Activated naive CD8-positive, alpha-beta T cell treated with anti-CD3 and anti-CD28 coated beads, Interleukin-2, amount 50 U/mL, for 24 hours (primary cell): Measurements from ENCODE around the gene DTWD2.
"Not testable (repeated sequence)": the region's sequence is repeated elsewhere in the genome, so short reads cannot be mapped to it uniquely, and the experiment has no call there.

Source experiments
- ATAC-seq: fragments of 150-1000 bp; cut with Tn5 transposase; one replicate; pipeline ENCODE4 v1.10.0; 2021
- DNase-seq: peaks from one replicate; pipeline ENCODE4 v3.0.0; 2021
- H3K27ac Mint-ChIP-seq: one replicate; pipeline ENCODE4 v1.8.0; 2021; ENCODE audit warnings: mild to moderate bottlenecking, mixed read lengths
- H3K27me3 Mint-ChIP-seq: one replicate; pipeline ENCODE4 v1.8.0; 2021; ENCODE audit warnings: mixed read lengths
- H3K36me3 Mint-ChIP-seq: one replicate; pipeline ENCODE4 v1.8.0; 2021; ENCODE audit warnings: low read depth, mixed read lengths
- H3K4me1 Mint-ChIP-seq: one replicate; pipeline ENCODE4 v1.8.0; 2021; ENCODE audit warnings: mixed read lengths
- H3K4me3 Mint-ChIP-seq: one replicate; pipeline ENCODE4 v1.8.0; 2021; ENCODE audit warnings: mild to moderate bottlenecking, moderate library complexity, mixed read lengths
- H3K9me3 Mint-ChIP-seq: one replicate; pipeline ENCODE4 v1.8.0; 2021; ENCODE audit warnings: mixed read lengths

The DTWD2 gene

DNA sequence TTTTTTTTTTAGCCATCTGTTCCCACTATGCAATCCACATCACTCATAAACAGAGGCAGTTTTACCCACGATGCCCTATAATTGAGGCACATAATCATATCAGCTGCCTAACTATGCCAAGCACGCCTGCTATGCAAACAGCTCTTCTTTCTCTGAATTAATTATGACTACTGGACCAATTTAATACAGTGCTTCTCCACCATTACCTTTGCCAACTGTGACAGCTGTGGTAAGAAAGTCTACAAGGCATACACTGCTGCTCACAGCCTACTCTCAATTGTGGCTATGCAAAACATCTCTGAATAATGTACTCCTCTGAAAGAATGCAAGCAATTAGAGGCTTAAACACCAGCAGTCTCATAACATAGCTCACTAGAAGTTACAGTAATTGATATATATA, 97.1 kb downstream of the DTWD2 start:
- Mint-ChIP-seq H3K4me3 (no peak overlapping the region), H3K27me3 (no peaks in the 10 kb centered on the region), H3K9me3 (no peaks in the 10 kb centered on the region), H3K4me1 (no peaks in the 10 kb centered on the region), H3K36me3 (peaks cover 1% of the 10 kb centered on the region), H3K27ac (no peak overlapping the region)
- no peak for DNase-seq
- no peak for ATAC-seq

DNA sequence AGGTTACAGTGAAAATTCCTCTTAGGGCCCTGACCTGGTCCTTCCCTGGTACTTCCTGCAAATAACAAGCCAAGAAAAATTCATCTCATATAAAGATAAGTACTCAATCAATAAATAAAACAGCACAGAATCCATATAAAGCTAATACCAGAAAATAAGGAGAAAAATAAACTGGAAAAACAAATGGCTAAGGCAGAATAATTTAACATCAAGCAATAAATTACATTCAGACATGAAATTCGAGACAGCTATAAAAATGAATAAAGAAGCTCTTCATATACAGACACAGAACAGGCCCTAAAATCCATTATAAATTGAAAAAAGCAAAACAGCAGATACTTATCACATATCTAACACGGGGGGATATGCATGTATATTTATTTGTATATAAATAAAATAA, 99.2 kb downstream of the DTWD2 start:
- H3K36me3 Mint-ChIP-seq: peaks cover 1% of the 10 kb centered on the region
- no peak overlapping the region for H3K4me3 Mint-ChIP-seq
- no peaks in the 10 kb centered on the region for H3K9me3 Mint-ChIP-seq
- no peak overlapping the region for H3K27ac Mint-ChIP-seq
- no peaks in the 10 kb centered on the region for H3K4me1 Mint-ChIP-seq
- no peak for ATAC-seq
- no peak for DNase-seq
- H3K27me3 Mint-ChIP-seq: no peaks in the 10 kb centered on the region

DNA sequence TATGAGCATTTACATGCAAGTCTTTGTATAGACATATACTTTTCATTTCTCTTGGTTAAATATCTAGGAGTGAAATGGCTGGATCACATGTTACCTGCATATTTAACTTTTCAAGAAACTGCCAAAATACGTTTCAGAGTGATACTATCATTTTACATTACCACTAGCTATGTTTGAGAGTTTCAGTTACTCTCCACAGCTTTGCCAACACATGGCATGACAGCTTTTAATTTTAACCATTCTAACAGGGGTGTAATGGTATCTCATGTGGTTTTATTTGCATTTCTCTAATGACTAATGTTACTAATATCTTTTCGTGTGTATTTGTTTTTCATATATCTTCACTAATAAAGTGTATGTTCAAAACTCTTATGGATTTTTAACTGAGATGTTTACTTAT, 99.8 kb downstream of the DTWD2 start:
- H3K36me3 Mint-ChIP-seq: no peaks in the 10 kb centered on the region
- no peaks in the 10 kb centered on the region for H3K4me1 Mint-ChIP-seq
- no peak overlapping the region for H3K27ac Mint-ChIP-seq
- no peak for DNase-seq
- H3K27me3 Mint-ChIP-seq: no peaks in the 10 kb centered on the region
- H3K9me3 Mint-ChIP-seq: no peaks in the 10 kb centered on the region
- H3K4me3 Mint-ChIP-seq: no peak overlapping the region
- ATAC-seq: no peak

DNA sequence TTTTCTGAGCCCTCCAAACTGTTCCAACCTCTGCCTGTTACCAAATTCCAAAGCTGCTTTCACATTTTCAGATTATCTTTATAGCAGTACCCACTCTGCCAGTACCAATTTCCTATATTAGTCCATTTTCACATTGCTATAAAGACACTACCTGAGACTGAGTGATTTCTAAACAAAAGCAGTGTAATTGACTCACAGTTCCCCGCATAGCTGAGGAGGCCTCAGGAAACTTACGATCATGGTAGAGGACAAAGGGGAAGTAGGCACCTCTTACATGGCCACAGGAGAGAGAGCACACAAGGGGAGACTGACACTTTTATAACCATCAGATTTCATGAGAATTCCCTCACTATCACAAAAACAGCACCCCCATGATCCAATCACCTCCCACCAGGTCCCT, 105.0 kb downstream of the DTWD2 start:
- ATAC-seq: no peak
- H3K4me3 Mint-ChIP-seq: no peak overlapping the region

DNA sequence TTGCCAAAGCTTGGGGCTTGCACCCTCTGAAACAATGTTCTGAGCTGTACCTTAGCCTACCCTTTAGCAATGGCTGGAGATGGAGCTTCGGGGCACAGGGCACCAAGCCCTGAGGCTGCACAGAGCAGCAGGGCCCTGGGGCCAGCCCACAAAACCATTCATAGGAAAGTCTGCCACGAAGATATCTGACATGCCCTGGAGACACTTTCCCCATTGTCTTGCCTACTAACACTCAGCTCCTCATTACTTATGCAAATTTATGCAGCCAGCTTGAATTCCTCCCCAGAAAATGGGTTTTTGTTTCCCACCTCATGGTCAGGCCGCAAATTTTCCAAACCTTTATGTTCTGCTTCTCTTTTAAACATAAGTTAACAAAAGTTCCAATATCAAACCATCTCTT, 105.7 kb downstream of the DTWD2 start:
- peaks cover 11% of the 10 kb centered on the region for H3K9me3 Mint-ChIP-seq
- no peak for DNase-seq
- H3K36me3 Mint-ChIP-seq: peaks cover 5% of the 10 kb centered on the region
- H3K4me3 Mint-ChIP-seq: no peak overlapping the region
- no peak for ATAC-seq
- no peak overlapping the region for H3K27ac Mint-ChIP-seq
- H3K27me3 Mint-ChIP-seq: no peaks in the 10 kb centered on the region
- H3K4me1 Mint-ChIP-seq: no peaks in the 10 kb centered on the region

More for the DNA sequence above, 105.0 kb downstream of the DTWD2 start:
- Mint-ChIP-seq H3K27ac (no peak overlapping the region), H3K4me1 (no peaks in the 10 kb centered on the region), H3K9me3 (peaks cover 4% of the 10 kb centered on the region), H3K36me3 (peaks cover under 1% of the 10 kb centered on the region), H3K27me3 (no peaks in the 10 kb centered on the region)
- no peak for DNase-seq

DNA sequence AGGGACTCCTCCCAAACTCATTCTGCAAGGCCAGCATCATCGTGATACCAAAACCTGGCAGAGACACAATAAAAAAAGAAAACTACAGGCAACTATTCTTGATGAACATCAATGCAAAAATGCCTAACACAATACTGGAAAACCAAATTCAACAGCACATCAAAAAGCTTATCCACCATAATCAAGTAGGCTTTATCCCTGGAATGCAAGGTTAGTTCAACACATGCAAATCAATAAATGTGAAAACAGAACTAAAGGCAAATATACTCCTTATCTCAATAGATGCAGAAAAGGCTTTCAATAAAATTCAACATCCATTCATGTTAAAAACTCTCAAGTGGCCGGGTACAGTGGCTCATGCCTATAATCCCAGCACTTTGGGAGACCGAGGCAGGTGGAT, 111.5 kb downstream of the DTWD2 start:
- peaks cover 34% of the 10 kb centered on the region for H3K36me3 Mint-ChIP-seq
- not testable (repeated sequence) for H3K4me3 Mint-ChIP-seq, ATAC-seq, DNase-seq, H3K27me3 Mint-ChIP-seq, H3K4me1 Mint-ChIP-seq, H3K27ac Mint-ChIP-seq
- H3K9me3 Mint-ChIP-seq: peaks cover 52% of the 10 kb centered on the region

DNA sequence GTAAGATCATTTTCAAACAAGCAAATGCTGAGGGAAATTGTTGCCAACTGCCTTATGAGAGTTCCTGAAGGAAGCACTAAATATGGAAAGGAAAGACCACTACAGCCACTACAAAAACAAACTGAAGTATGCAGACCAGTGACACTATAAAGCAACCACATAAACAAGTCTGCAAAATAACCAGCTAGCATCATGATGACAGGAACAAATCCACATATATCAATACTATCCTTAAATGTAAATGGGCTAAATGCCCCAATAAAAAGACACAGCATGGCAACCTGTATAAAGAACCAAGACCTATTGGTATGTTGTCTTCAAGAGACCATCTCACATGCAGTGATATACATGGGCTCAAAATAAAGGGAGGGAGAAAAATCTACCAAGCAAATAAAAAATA, 113.2 kb downstream of the DTWD2 start:
- H3K9me3 Mint-ChIP-seq: peaks cover 57% of the 10 kb centered on the region
- DNase-seq: no peak
- H3K27ac Mint-ChIP-seq: no peak overlapping the region
- no peak for ATAC-seq
- no peaks in the 10 kb centered on the region for H3K27me3 Mint-ChIP-seq
- no peaks in the 10 kb centered on the region for H3K4me1 Mint-ChIP-seq
- H3K36me3 Mint-ChIP-seq: peaks cover 35% of the 10 kb centered on the region
- no peak overlapping the region for H3K4me3 Mint-ChIP-seq

DNA sequence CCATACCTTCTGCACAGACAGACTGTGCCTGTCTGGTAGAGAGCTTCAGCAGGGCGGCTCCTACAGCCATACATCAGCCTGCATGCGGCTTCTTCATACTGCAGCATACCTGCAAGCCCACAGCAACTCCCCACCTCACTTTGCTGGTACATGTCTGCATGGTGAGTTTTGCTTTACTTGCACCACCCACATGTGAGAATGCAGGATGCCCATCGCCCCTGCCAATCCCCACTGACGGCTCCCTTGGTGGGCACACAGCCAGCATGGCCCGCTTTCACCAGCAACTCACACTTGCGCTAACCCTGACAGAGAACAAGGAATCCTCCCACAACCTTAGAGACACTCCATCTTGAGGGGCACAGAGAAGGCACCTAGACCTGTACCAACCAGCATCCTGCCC, 114.9 kb downstream of the DTWD2 start:
- Mint-ChIP-seq H3K27me3 (no peaks in the 10 kb centered on the region), H3K4me3 (no peak overlapping the region), H3K27ac (no peak overlapping the region), H3K36me3 (peaks cover 35% of the 10 kb centered on the region), H3K9me3 (peaks cover 54% of the 10 kb centered on the region), H3K4me1 (no peaks in the 10 kb centered on the region)
- DNase-seq (no peak), ATAC-seq (peak; percentile 24)

DNA sequence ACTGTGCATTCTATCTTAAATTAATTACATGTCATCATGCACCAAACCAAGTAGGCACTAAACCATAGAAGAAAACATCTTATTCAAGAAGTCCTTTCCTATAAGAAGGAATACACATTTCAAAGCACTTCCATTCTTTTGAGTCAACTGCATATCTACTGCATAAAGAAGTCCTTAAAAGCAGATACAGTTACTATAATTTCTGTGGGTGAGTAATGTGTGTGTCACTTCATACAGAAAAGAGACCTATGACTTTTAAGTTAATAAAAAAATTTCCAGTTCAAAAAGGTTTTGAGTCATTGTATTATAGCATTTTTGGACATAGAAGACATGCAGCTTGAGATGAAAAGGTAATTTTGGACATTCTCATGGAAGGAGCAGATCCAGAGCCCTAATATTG, 125.0 kb downstream of the DTWD2 start:
- Mint-ChIP-seq H3K4me1 (no peaks in the 10 kb centered on the region), H3K27me3 (no peaks in the 10 kb centered on the region), H3K27ac (no peak overlapping the region), H3K36me3 (no peaks in the 10 kb centered on the region), H3K4me3 (no peak overlapping the region), H3K9me3 (no peaks in the 10 kb centered on the region)
- no peak for ATAC-seq
- no peak for DNase-seq

DNA sequence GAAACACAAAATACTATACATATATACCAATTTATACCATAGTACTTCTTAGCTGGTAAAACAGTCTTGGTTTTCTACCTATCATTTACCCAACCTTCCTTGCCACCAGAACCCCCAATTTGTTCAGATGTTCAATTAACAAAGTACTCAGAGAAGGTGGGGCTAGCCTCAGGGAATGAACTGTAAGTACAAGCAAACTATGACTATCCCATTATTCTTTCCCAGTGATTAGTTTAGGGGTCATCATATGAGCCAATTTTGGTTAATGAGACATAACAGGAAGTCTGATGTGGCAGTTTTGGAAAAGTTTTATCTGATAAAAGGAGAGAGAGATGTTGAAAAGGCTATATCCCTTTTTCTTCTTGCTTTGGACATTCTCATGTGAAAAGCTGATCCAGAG, 125.8 kb downstream of the DTWD2 start:
- H3K27me3 Mint-ChIP-seq: no peaks in the 10 kb centered on the region
- no peak for DNase-seq
- H3K27ac Mint-ChIP-seq: no peak overlapping the region
- no peak overlapping the region for H3K4me3 Mint-ChIP-seq
- no peaks in the 10 kb centered on the region for H3K36me3 Mint-ChIP-seq
- H3K9me3 Mint-ChIP-seq: no peaks in the 10 kb centered on the region
- no peaks in the 10 kb centered on the region for H3K4me1 Mint-ChIP-seq
- no peak for ATAC-seq

DNA sequence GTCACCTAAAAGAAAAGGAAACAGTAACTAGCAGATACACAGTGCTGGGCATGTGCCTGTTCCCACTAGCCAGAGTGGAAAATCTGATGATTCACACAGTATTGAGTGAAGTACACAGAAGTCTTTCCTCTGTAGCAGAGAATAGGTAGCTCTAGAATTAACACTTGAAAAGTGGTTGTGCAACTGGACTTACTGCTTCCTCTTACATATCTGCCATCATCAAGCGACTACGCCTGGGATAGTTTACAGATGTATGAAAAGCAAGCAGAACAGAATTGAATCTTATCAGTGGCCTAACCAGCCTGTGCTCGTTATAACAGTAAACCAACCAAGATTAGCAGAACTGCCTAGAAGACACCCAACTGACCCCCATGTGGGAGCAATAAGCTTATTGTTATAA, 130.6 kb downstream of the DTWD2 start:
- Mint-ChIP-seq H3K9me3 (peaks cover 7% of the 10 kb centered on the region), H3K36me3 (no peaks in the 10 kb centered on the region), H3K4me3 (no peak overlapping the region), H3K4me1 (no peaks in the 10 kb centered on the region), H3K27me3 (no peaks in the 10 kb centered on the region), H3K27ac (no peak overlapping the region)
- ATAC-seq (no peak), DNase-seq (no peak)

DNA sequence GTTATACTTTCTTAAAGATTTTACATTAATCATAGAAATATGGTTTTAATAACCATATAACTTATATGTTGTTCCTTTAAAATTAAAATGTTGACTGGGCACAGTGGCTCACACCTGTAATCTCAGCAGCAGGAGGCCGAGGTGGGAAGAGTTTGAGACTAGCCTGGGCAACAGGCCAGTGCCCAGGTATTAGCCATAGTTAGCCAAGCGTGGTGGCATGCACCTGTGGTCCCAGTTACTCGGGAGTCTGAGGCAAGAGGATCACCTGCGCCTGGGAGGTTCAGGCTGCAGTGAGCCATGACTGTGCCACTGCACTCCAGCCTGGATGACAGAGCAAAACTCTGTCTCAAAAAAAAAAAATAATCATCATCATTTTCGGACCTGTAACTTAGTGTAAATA, 133.5 kb downstream of the DTWD2 start:
- Mint-ChIP-seq H3K4me3 (no peak overlapping the region), H3K9me3 (peaks cover 19% of the 10 kb centered on the region)

DNA sequence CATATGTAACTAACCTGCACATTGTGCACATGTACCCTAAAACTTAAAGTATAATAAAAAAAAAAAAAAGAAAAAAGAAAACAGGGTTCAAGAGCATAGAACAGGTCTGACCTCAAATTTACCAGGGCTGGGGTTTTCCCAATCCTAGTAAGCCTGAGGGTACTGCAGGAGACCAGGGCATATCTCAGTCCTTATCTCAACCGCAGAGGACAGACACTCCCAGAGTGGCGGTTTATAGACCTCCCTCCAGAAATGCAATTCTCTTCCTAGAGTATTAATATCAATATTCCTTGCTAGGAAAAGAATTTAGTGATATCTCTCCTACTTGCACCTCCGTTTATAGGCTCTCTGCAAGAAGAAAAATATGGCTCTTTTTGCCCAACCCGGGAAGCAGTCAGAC, 136.6 kb downstream of the DTWD2 start:
- not testable (repeated sequence) for ATAC-seq, H3K4me1 Mint-ChIP-seq, H3K27me3 Mint-ChIP-seq, H3K36me3 Mint-ChIP-seq, H3K27ac Mint-ChIP-seq, DNase-seq, H3K4me3 Mint-ChIP-seq
- H3K9me3 Mint-ChIP-seq: peaks cover 19% of the 10 kb centered on the region

More for the DNA sequence above, 133.5 kb downstream of the DTWD2 start:
- ATAC-seq (no peak), DNase-seq (no peak)
- Mint-ChIP-seq H3K36me3 (peaks cover 3% of the 10 kb centered on the region), H3K27me3 (no peaks in the 10 kb centered on the region), H3K4me1 (no peaks in the 10 kb centered on the region), H3K27ac (no peak overlapping the region)

DNA sequence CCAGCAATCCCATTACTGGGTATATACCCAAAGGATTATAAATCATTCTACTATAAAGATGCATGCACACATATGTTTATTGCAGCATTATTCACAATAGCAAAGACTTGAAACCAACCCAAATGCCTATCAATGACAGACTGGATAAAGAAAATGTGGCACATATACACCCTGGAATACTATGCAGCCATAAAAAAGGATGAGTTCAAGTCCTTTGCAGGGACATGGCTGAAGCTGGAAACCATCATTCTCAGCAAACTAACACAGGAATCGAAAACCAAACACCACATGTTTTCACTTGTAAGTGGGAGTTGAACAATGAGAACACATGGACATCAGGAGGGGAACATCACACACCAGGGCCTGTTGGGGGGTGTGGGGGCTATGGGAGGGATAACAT, 138.8 kb downstream of the DTWD2 start:
- DNase-seq, H3K27me3 Mint-ChIP-seq, ATAC-seq, H3K4me1 Mint-ChIP-seq, H3K4me3 Mint-ChIP-seq, H3K27ac Mint-ChIP-seq: not testable (repeated sequence)
- peaks cover 19% of the 10 kb centered on the region for H3K9me3 Mint-ChIP-seq
- H3K36me3 Mint-ChIP-seq: peaks cover 11% of the 10 kb centered on the region

DNA sequence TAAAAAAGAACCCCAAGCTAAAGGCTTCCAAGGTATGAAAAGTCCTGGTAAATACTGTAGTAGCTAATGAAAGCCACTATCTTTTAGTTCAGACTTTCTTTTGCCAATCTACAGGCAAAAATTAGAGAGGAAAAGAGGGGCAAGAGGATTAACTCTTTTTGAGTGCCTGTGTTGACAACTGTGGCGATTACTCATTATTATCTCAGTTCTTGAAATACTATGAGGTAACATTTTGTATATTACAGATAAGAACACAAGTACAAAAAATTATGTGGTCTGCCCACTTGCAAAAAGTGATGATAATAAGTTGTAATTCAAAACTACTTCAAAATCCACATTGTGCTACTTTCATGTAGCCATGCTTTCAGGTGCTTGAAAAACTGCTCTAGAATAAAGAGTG, 144.0 kb downstream of the DTWD2 start:
- no peak for DNase-seq
- ATAC-seq: no peak
- H3K9me3 Mint-ChIP-seq: no peaks in the 10 kb centered on the region
- no peak overlapping the region for H3K27ac Mint-ChIP-seq
- H3K36me3 Mint-ChIP-seq: peaks cover 6% of the 10 kb centered on the region
- H3K4me3 Mint-ChIP-seq: no peak overlapping the region
- H3K4me1 Mint-ChIP-seq: no peaks in the 10 kb centered on the region
- no peaks in the 10 kb centered on the region for H3K27me3 Mint-ChIP-seq

DNA sequence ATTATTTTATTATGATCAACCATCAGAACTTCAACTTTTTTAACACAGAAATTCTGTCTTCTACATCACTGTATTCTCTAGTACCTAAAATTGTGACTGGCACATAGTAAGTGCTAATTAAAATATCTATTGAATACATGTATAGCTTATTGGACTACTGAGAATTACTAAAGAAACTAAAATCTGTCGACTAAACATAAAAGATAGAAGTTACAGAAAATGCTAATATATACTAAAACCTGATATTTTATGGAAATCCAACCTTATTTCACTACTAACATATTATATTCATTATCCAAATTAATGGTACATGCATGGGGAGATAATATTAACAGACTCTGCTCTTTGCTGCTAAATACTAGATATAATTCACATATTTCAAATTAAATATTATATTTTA, 153.6 kb downstream of the DTWD2 start:
- Mint-ChIP-seq H3K27ac (no peak overlapping the region), H3K9me3 (no peaks in the 10 kb centered on the region), H3K27me3 (no peaks in the 10 kb centered on the region), H3K4me3 (no peak overlapping the region), H3K4me1 (no peaks in the 10 kb centered on the region), H3K36me3 (no peaks in the 10 kb centered on the region)
- ATAC-seq (no peak), DNase-seq (no peak)
